CD4-positive, alpha-beta memory T cell (primary cell): ENCODE measurements around the gene HTR7. TPM values are rescaled to one million over a fixed set of nuclear protein-coding genes. Genes with fewer than 3 reads are reported as not detected.
"Not testable (repeated sequence)": the region's sequence is repeated elsewhere in the genome, so short reads cannot be mapped to it uniquely, and the experiment has no call there.

Experiments
- CTCF ChIA-PET: fragments of 350-600 bp; sonication (Branson Sonifier 250); formaldehyde crosslinking; loops from one replicate; lab custom pipeline; 2021; ENCODE audit warnings: inconsistent platforms; ENCODE audit not compliant: partially characterized antibody; lab: Charles Lee
- POLR2A ChIA-PET: fragments of 350-600 bp; sonication (Branson Sonifier 250); formaldehyde crosslinking; loops from one replicate; lab custom pipeline; 2021; ENCODE audit not compliant: partially characterized antibody; lab: Charles Lee
- DNase-seq, 5 donors: peaks; one replicate each; pipeline versions ENCODE4 v3.0.0 to v3.0.0-alpha.2; 2020 to 2022; ENCODE audit warnings: mixed read lengths in 1 of 5
- H3K27ac ChIP-seq: one replicate; pipeline ENCODE4 v1.7.0; 2013; ENCODE audit warnings: low read depth, low read length
- H3K27me3 ChIP-seq: 2 replicates; pipeline ENCODE4 v1.7.0; 2013; ENCODE audit warnings: mild to moderate bottlenecking, low read length, moderate library complexity; ENCODE audit not compliant: insufficient read depth
- H3K36me3 ChIP-seq: 2 replicates; pipeline ENCODE4 v1.7.0; 2013; ENCODE audit warnings: mild to moderate bottlenecking, low read length, moderate library complexity; ENCODE audit not compliant: insufficient read depth
- H3K4me1 ChIP-seq: 2 replicates; pipeline ENCODE4 v1.7.0; 2013; ENCODE audit warnings: mild to moderate bottlenecking, low read length, moderate library complexity; ENCODE audit not compliant: insufficient read depth
- H3K4me3 ChIP-seq, 2 donors: one replicate each; pipeline ENCODE4 v1.7.0; 2013; ENCODE audit warnings: low read length in 2 of 2, mild to moderate bottlenecking in 1 of 2
- H3K9me3 ChIP-seq, 2 donors: one replicate each; pipeline ENCODE4 v1.7.0; 2013; ENCODE audit warnings: low read length in 2 of 2, control low read depth in 1 of 2; ENCODE audit not compliant: control insufficient read depth in 1 of 2
- H3K27ac Mint-ChIP-seq, 7 donors: one replicate each; pipeline ENCODE4 v1.8.0; 2020 to 2021; ENCODE audit warnings: mixed read lengths in 7 of 7, mild to moderate bottlenecking in 6 of 7, inconsistent platforms in 3 of 7, moderate library complexity in 3 of 7
- H3K27me3 Mint-ChIP-seq, 2 donors: one replicate each; pipeline ENCODE4 v1.8.0; 2020 to 2021; ENCODE audit warnings: mixed read lengths in 2 of 2
- H3K36me3 Mint-ChIP-seq, 2 donors: one replicate each; pipeline ENCODE4 v1.8.0; 2020 to 2021; ENCODE audit warnings: mixed read lengths in 2 of 2, inconsistent platforms in 1 of 2, mild to moderate bottlenecking in 1 of 2
- H3K4me1 Mint-ChIP-seq, 4 donors: one replicate each; pipeline ENCODE4 v1.8.0; 2020 to 2021; ENCODE audit warnings: mixed read lengths in 4 of 4, mild to moderate bottlenecking in 1 of 4
- H3K4me3 Mint-ChIP-seq, 8 donors: one replicate each; pipeline ENCODE4 v1.8.0; 2020 to 2021; ENCODE audit warnings: mixed read lengths in 8 of 8, mild to moderate bottlenecking in 7 of 8, moderate library complexity in 6 of 8, inconsistent platforms in 3 of 8
- H3K9me3 Mint-ChIP-seq, 8 donors: one replicate each; pipeline ENCODE4 v1.8.0; 2020 to 2021; ENCODE audit warnings: mixed read lengths in 8 of 8, mild to moderate bottlenecking in 5 of 8, inconsistent platforms in 3 of 8, moderate library complexity in 1 of 8
- intact Hi-C: fragments of 100-400 bp; cut with micrococcal nuclease; formaldehyde crosslinking; loops from one replicate; pipeline ENCODE4 v1.15.1; 2023
- polyA plus RNA-seq, 2 donors: library from polyadenylated mRNA; unstranded; fragments of 300-500 nt; fragmentation: Illumina TruSeq; gene quantifications; one replicate each; pipeline ENCODE4 v1.2.3, GENCODE V29; 2021
- total RNA-seq, 2 experiments: library from RNA; stranded (reverse); gene quantifications; one replicate each; pipeline ENCODE4 v1.2.3, GENCODE V29; 2021

The HTR7 gene
- total and polyA plus RNA-seq, 4 experiments from 2014 or later, result not detected

DNA sequence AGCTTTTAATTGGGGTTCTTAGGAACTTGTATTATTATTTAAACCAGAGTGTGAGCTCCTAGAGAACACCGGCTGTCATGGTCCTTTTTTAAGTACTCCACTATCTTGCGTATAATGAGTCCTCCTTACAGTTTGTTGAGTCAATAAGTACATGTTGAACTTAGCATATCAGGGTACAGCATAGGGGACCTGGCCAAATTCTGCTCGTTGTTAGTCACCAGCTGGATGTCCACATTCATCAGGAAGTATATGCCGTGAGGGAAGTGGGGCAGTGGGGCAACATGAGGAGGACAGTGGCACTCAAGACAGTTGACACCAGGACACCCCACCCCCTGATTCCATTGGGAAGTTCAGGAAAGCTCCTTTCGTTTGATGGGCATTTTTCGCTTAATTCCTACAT lies 30.5 kb upstream of the HTR7 start:
- Histone ChIP-seq H3K36me3 (peaks cover 52% of the 10 kb centered on the region), H3K9me3 (no peaks in the 10 kb centered on the region), H3K4me1 (no peaks in the 10 kb centered on the region), H3K27ac (no peak overlapping the region), H3K27me3 (no peaks in the 10 kb centered on the region), H3K4me3 (no peak overlapping the region)
- no peaks in the 10 kb centered on the region for H3K9me3 Mint-ChIP-seq
- POLR2A ChIA-PET, result no interaction called here
- intact Hi-C loops, result loop anchor here (10.0 kb wide), 1 partner anchor 116 kb away; no protein-coding TSS in a partner anchor
- CTCF ChIA-PET, result interaction anchor here (0.6 to 3.4 kb wide), 2 partner anchors 9 to 23 kb away, joined by 3 to 21 read pairs; no protein-coding TSS in a partner anchor
- no peaks in the 10 kb centered on the region for H3K27me3 Mint-ChIP-seq
- H3K36me3 Mint-ChIP-seq, result peaks cover 58 to 81% of the 10 kb centered on the region in 2 donors
- H3K4me3 Mint-ChIP-seq, result no peak overlapping the region
- peaks cover 7 to 12% (median 9%) of the 10 kb centered on the region in 4 donors for H3K4me1 Mint-ChIP-seq
- no peak for DNase-seq
- H3K27ac Mint-ChIP-seq, result no peak overlapping the region

DNA sequence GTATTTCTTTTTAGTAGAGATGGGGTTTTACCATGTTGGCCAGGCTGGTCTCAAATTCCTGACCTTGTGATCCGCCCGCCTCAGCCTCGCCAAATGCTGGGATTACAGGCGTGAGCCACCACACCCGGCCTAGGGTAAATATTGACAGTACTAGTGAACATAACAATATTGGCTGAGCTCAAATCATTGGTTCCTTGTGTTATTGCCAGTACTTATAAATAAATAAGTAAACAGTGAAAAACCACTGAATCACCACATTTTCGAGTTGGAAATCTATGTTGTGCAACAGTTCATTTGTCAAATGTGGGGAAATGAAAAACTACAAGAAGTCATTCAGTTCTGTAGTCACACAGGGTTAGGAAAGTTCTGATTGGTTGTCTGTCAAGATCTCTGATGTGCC lies 29.7 kb upstream of the HTR7 start:
- H3K27me3 ChIP-seq, result no peaks in the 10 kb centered on the region
- H3K27ac ChIP-seq, result no peak overlapping the region
- Mint-ChIP-seq H3K9me3 (no peaks in the 10 kb centered on the region), H3K27me3 (no peaks in the 10 kb centered on the region), H3K4me1 (peaks cover 7 to 12% (median 8%) of the 10 kb centered on the region in 4 donors), H3K36me3 (peaks cover 54 to 78% of the 10 kb centered on the region in 2 donors), H3K4me3 (no peak overlapping the region), H3K27ac (no peak overlapping the region)
- H3K4me1 ChIP-seq, result no peaks in the 10 kb centered on the region
- DNase-seq, result no peak
- intact Hi-C loops, result loop anchor here (10.0 kb wide), 1 partner anchor 117 kb away; no protein-coding TSS in a partner anchor
- no peak overlapping the region for H3K4me3 ChIP-seq
- CTCF ChIA-PET, result interaction anchor here (0.6 to 3.4 kb wide), 3 partner anchors 8 to 25 kb away, joined by 3 to 21 read pairs (median 3); no protein-coding TSS in a partner anchor
- POLR2A ChIA-PET, result no interaction called here
- H3K36me3 ChIP-seq, result peaks cover 46% of the 10 kb centered on the region
- no peaks in the 10 kb centered on the region for H3K9me3 ChIP-seq

DNA sequence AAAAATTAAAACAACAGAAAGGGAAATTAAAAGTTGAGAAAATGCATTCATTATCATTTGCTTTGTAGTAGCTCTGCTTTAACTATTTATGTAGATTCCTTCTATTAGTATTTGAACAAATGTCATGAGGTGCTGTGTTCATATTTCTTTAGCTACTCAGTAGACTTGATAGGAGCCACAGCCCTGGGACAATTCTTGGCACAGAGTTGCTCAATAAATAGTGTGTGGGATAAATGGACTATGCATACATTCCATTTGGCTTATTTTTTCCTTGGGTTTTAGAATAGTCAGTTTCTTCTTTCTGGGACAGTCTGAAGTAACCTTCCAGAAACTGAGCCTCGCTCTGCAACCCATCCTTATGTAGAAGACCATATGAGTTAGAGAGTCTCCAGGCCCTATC lies 27.3 kb upstream of the HTR7 start:
- DNase-seq, result no peak
- H3K36me3 ChIP-seq, result peaks cover 38% of the 10 kb centered on the region
- no peaks in the 10 kb centered on the region for H3K27me3 Mint-ChIP-seq
- H3K4me1 Mint-ChIP-seq, result peaks cover under 1 to 6% (median 4%) of the 10 kb centered on the region in 4 donors
- no peak overlapping the region for H3K27ac ChIP-seq
- no peak overlapping the region for H3K4me3 ChIP-seq
- no peak overlapping the region for H3K4me3 Mint-ChIP-seq
- ChIA-PET CTCF (interaction anchor here (2.0 to 2.3 kb wide), 2 partner anchors 19 to 27 kb away, joined by 4 to 8 read pairs; no protein-coding TSS in a partner anchor), POLR2A (no interaction called here)
- intact Hi-C loops, result loop anchor here (10.0 kb wide), 1 partner anchor 120 kb away; no protein-coding TSS in a partner anchor
- no peaks in the 10 kb centered on the region for H3K4me1 ChIP-seq
- peaks cover 54 to 70% of the 10 kb centered on the region in 2 donors for H3K36me3 Mint-ChIP-seq
- no peaks in the 10 kb centered on the region for H3K9me3 Mint-ChIP-seq
- H3K9me3 ChIP-seq, result no peaks in the 10 kb centered on the region
- H3K27me3 ChIP-seq, result no peaks in the 10 kb centered on the region
- H3K27ac Mint-ChIP-seq, result no peak overlapping the region

- no peak overlapping the region for H3K27ac ChIP-seq
- no peaks in the 10 kb centered on the region for H3K27me3 ChIP-seq
- Mint-ChIP-seq H3K27ac (no peak overlapping the region), H3K36me3 (peaks cover 49 to 69% of the 10 kb centered on the region in 2 donors), H3K27me3 (no peaks in the 10 kb centered on the region), H3K9me3 (no peaks in the 10 kb centered on the region), H3K4me1 (peaks cover 0 to 6% (median 4%) of the 10 kb centered on the region in 4 donors), H3K4me3 (no peak overlapping the region)
- H3K4me1 ChIP-seq, result no peaks in the 10 kb centered on the region
- POLR2A ChIA-PET, result no interaction called here
- intact Hi-C loops, result loop anchor here (10.0 kb wide), 1 partner anchor 120 kb away; no protein-coding TSS in a partner anchor
- DNase-seq, result no peak
- no peak overlapping the region for H3K4me3 ChIP-seq
- H3K36me3 ChIP-seq, result peaks cover 38% of the 10 kb centered on the region
- H3K9me3 ChIP-seq, result no peaks in the 10 kb centered on the region
- CTCF ChIA-PET, result interaction anchor here (1.0 to 2.3 kb wide), 4 partner anchors 10 to 122 kb away, joined by 4 to 8 read pairs (median 4); no protein-coding TSS in a partner anchor
These were observed 26.6 kb upstream of the HTR7 start for GRCh38 chr10:90884431-90884830.

DNA sequence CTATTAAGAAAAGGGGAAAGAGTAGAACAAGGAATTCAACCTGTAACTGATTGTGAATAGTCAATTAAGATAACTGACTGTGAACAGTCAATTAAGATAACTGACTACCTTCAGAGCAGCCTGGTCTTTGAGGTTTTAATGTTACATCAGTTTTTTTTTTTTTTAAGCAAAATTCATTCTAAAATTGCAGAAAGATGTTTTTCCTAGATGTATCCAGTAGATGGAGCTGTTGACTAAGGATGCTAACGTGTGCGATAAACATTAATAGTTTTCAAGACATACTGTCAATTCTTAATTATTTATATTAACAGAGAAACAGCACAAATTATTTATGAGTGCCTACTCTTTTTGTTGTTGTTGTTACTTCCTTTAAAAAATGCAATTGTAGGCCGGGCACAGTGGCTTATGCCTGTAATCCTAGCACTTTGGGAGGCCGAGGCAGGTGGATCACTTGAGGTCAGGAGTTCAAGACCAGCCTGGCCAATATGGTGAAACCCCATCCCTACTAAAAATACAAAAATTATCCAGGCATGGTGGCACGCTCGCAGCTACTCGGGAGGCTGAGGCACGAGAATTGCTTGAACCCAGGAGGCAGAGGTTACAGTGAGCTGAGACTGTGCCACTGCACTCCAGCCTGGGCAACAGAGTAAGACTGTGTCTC lies 22.4 kb upstream of the HTR7 start:
- ChIA-PET CTCF (interaction anchor here (0.6 to 3.0 kb wide), 15 partner anchors 9 to 756 kb away, joined by 3 to 21 read pairs (median 5); partner anchors contain the start of gene RPP30), POLR2A (interaction anchor here (0.6 to 0.7 kb wide), 2 partner anchors 962 to 1466 kb away, joined by 3 to 4 read pairs; partner anchors contain the start of gene IFIT5)
- not testable (repeated sequence) for H3K27me3 ChIP-seq, H3K4me1 Mint-ChIP-seq, H3K4me1 ChIP-seq, H3K4me3 ChIP-seq, H3K9me3 ChIP-seq, H3K27me3 Mint-ChIP-seq, H3K27ac ChIP-seq, H3K9me3 Mint-ChIP-seq, H3K27ac Mint-ChIP-seq, H3K4me3 Mint-ChIP-seq
- peaks cover 44 to 72% of the 10 kb centered on the region in 2 donors for H3K36me3 Mint-ChIP-seq
- DNase-seq, result peak in 4 of 5 donors; percentile 34 to 53 (median 38)
- peaks cover 48% of the 10 kb centered on the region for H3K36me3 ChIP-seq
- intact Hi-C loops, result loop anchor here (1.0 to 10.0 kb wide), 2 partner anchors 125 to 371 kb away; no protein-coding TSS in a partner anchor

DNA sequence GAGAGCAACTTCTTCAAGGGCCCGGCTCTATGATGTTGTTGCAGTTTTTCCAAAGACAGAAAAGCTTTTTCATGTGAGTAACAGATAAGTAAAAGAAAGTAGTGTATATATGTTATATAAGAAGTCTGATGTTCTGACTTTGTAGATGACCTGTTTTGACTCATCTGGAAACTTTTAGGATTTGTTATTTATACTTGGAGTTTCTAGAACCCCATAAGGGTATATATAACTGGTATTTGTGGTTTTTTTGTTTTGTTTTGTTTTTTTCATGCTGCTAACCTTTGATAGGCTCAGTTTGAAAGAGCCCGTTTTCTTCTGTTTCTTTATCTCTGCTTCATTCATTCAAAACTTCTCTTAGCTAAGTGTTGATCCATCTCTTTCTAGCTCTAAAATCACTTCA lies 21.2 kb upstream of the HTR7 start:
- Histone ChIP-seq H3K27me3 (no peaks in the 10 kb centered on the region), H3K4me1 (peaks cover 4% of the 10 kb centered on the region), H3K9me3 (no peaks in the 10 kb centered on the region), H3K4me3 (no peak overlapping the region), H3K36me3 (peaks cover 43% of the 10 kb centered on the region), H3K27ac (no peak overlapping the region)
- ChIA-PET CTCF (interaction anchor here (1.0 to 3.0 kb wide), 13 partner anchors 7 to 757 kb away, joined by 3 to 21 read pairs (median 5); partner anchors contain the start of gene RPP30), POLR2A (interaction anchor here (0.6 kb wide), 1 partner anchor 1465 kb away, joined by 4 read pairs; the partner anchor contains the start of gene IFIT5)
- no peaks in the 10 kb centered on the region for H3K27me3 Mint-ChIP-seq
- no peak overlapping the region for H3K4me3 Mint-ChIP-seq
- H3K9me3 Mint-ChIP-seq, result peaks cover 0 to 1% (median 0%) of the 10 kb centered on the region in 8 donors
- no peak for DNase-seq
- peaks cover 0 to 7% (median 4%) of the 10 kb centered on the region in 4 donors for H3K4me1 Mint-ChIP-seq
- intact Hi-C loops, result loop anchor here (10.0 kb wide), 2 partner anchors 756 to 1036 kb away; partner anchors contain the start of gene PPP1R3C
- H3K27ac Mint-ChIP-seq, result no peak overlapping the region
- peaks cover 38 to 61% of the 10 kb centered on the region in 2 donors for H3K36me3 Mint-ChIP-seq
